MM.1S (cell line): Measurements from ENCODE around the gene NR6A1.

ENCODE experiments used
- EZH2 ChIP-seq: fragments of 300-600 bp; sonication (generic); optimal IDR thresholded peaks from 2 replicates; pipeline ENCODE3; 2017; ENCODE audit warnings: low read depth, mild to moderate bottlenecking, antibody characterized with exemption, low read length, mixed read lengths
- EZH2phosphoT487 ChIP-seq: fragments of 300-600 bp; sonication (generic); IDR thresholded peaks from 2 replicates; pipeline ENCODE4 v1.6.1; 2018; ENCODE audit warnings: antibody characterized with exemption, low read length
- TF ChIP-seq, protein P1 (sequence below): fragments of 300-600 bp; sonication (generic); IDR thresholded peaks from 2 replicates; pipeline ENCODE4 v1.5.1; 2016; ENCODE audit warnings: antibody characterized with exemption, low read length, mixed read lengths

DNA sequence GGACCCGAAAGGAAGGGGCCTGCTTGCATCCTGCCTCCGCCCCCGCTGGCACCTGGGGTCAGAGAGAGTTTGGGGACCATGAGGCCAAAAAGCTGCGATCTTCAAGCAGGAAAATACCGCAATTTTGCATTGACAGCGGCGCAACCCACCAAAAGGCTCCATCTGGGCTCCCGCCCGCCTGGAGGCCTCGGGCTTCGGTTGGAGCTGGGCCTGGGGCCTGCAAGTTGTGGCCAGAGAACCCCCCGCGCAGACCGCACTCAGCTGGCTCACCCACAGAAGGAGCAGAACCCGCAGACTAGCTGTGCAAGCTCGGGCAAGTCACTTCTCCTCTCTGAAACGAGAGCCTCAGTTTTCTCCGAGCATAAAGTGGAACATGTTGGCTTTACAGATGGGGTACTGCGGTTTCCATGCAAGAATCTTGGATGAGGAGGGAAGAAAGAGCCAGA, 265.2 kb downstream of the NR6A1 start:
- TF ChIP-seq EZH2phosphoT487 = no peak
- TF ChIP-seq, protein P1, sequence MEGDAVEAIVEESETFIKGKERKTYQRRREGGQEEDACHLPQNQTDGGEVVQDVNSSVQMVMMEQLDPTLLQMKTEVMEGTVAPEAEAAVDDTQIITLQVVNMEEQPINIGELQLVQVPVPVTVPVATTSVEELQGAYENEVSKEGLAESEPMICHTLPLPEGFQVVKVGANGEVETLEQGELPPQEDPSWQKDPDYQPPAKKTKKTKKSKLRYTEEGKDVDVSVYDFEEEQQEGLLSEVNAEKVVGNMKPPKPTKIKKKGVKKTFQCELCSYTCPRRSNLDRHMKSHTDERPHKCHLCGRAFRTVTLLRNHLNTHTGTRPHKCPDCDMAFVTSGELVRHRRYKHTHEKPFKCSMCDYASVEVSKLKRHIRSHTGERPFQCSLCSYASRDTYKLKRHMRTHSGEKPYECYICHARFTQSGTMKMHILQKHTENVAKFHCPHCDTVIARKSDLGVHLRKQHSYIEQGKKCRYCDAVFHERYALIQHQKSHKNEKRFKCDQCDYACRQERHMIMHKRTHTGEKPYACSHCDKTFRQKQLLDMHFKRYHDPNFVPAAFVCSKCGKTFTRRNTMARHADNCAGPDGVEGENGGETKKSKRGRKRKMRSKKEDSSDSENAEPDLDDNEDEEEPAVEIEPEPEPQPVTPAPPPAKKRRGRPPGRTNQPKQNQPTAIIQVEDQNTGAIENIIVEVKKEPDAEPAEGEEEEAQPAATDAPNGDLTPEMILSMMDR = no peak
- TF ChIP-seq EZH2 = no peak
